ENCODE data around the gene GLA. TPM values are rescaled to one million over a fixed set of nuclear protein-coding genes. Genes with fewer than 3 reads are reported as not detected.

The GLA gene
- total and polyA plus RNA-seq, 4 donors = 9.5 to 16.3 (median 13.2) TPM

DNA sequence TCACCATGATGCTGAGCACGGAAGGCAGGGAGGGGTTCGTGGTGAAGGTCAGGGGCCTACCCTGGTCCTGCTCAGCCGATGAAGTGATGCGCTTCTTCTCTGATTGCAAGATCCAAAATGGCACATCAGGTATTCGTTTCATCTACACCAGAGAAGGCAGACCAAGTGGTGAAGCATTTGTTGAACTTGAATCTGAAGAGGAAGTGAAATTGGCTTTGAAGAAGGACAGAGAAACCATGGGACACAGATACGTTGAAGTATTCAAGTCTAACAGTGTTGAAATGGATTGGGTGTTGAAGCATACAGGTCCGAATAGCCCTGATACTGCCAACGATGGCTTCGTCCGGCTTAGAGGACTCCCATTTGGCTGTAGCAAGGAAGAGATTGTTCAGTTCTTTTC lies 4.3 kb upstream of the GLA start:
- H3K36me3 ChIP-seq (ENCODE audit: control insufficient read depth in 4 of 4, insufficient read depth in 3 of 4, low read depth in 1 of 4, low read length in 3 of 4) = peaks cover 2 to 11% (median 7%) of the 10 kb centered on the region in 4 donors
- no peak overlapping the region for H3K27ac ChIP-seq (ENCODE audit: low read depth in 1 of 2, low read length in 2 of 2)
- H3K9me3 ChIP-seq (ENCODE audit: control insufficient read depth in 4 of 4, low read length in 3 of 4) = no peaks in the 10 kb centered on the region
- DNase-seq (ENCODE audit: low spot score) = no peak
- H3K4me3 ChIP-seq (ENCODE audit: low read depth in 1 of 3, low read length in 3 of 3) = no peak overlapping the region
- H3K27me3 ChIP-seq (ENCODE audit: control insufficient read depth in 4 of 4, insufficient read depth in 4 of 4, low read length in 3 of 4) = no peaks in the 10 kb centered on the region
- WGBS = 84% methylated on average over 10 of the region's 10 CpGs
- peaks cover 1 to 20% (median 8%) of the 10 kb centered on the region in 4 donors for H3K4me1 ChIP-seq (ENCODE audit: control insufficient read depth in 4 of 4, insufficient read depth in 4 of 4, low read length in 3 of 4)
- H3K9ac ChIP-seq (ENCODE audit: low read depth in 1 of 2, low read length in 2 of 2) = no peak overlapping the region
- TF ChIP-seq SP1 (IDR thresholded peaks at IDR 0.05) = no peak

- no peaks in the 10 kb centered on the region for H3K27me3 ChIP-seq (ENCODE audit: control insufficient read depth in 4 of 4, insufficient read depth in 4 of 4, low read length in 3 of 4)
- no peak overlapping the region for H3K27ac ChIP-seq (ENCODE audit: low read depth in 1 of 2, low read length in 2 of 2)
- DNase-seq (ENCODE audit: low spot score) = no peak
- 61% methylated on average over 7 of the region's 7 CpGs for WGBS
- peaks cover 1 to 21% (median 9%) of the 10 kb centered on the region in 4 donors for H3K4me1 ChIP-seq (ENCODE audit: control insufficient read depth in 4 of 4, insufficient read depth in 4 of 4, low read length in 3 of 4)
- no peak overlapping the region for H3K9ac ChIP-seq (ENCODE audit: low read depth in 1 of 2, low read length in 2 of 2)
- H3K4me3 ChIP-seq (ENCODE audit: low read depth in 1 of 3, low read length in 3 of 3) = no peak overlapping the region
- TF ChIP-seq SP1 (IDR thresholded peaks at IDR 0.05) (no peak), FOXA2 (IDR thresholded peaks at IDR 0.05) (no peak), MAX (IDR thresholded peaks at IDR 0.05) (no peak), EGR1 (IDR thresholded peaks at IDR 0.05; ENCODE audit: low read depth in 2 of 2) (no peak), GABPA (IDR thresholded peaks at IDR 0.05 in 1 of 2, conservative IDR thresholded peaks at IDR 0.05 in 1 of 2) (no peak), NR2F2 (IDR thresholded peaks at IDR 0.05) (no peak)
- TF ChIP-seq, protein P1, sequence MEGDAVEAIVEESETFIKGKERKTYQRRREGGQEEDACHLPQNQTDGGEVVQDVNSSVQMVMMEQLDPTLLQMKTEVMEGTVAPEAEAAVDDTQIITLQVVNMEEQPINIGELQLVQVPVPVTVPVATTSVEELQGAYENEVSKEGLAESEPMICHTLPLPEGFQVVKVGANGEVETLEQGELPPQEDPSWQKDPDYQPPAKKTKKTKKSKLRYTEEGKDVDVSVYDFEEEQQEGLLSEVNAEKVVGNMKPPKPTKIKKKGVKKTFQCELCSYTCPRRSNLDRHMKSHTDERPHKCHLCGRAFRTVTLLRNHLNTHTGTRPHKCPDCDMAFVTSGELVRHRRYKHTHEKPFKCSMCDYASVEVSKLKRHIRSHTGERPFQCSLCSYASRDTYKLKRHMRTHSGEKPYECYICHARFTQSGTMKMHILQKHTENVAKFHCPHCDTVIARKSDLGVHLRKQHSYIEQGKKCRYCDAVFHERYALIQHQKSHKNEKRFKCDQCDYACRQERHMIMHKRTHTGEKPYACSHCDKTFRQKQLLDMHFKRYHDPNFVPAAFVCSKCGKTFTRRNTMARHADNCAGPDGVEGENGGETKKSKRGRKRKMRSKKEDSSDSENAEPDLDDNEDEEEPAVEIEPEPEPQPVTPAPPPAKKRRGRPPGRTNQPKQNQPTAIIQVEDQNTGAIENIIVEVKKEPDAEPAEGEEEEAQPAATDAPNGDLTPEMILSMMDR (IDR thresholded peaks at IDR 0.05; ENCODE audit: low read depth, low read length, missing input control) = no peak
- H3K9me3 ChIP-seq (ENCODE audit: control insufficient read depth in 4 of 4, low read length in 3 of 4) = no peaks in the 10 kb centered on the region
- peaks cover 2 to 11% (median 7%) of the 10 kb centered on the region in 4 donors for H3K36me3 ChIP-seq (ENCODE audit: control insufficient read depth in 4 of 4, insufficient read depth in 3 of 4, low read depth in 1 of 4, low read length in 3 of 4)
These were observed 2.7 kb upstream of the GLA start for GRCh38 chrX:101410461-101410860.

- H3K27ac ChIP-seq (ENCODE audit: low read depth in 1 of 2, low read length in 2 of 2) = peak overlapping the region; percentile 95 to 96
- WGBS = 3% methylated on average over 6 of the region's 6 CpGs
- no peak for DNase-seq (ENCODE audit: low spot score)
- no peaks in the 10 kb centered on the region for H3K27me3 ChIP-seq (ENCODE audit: control insufficient read depth in 4 of 4, insufficient read depth in 4 of 4, low read length in 3 of 4)
- peak overlapping the region; percentile 84 to 92 for H3K9ac ChIP-seq (ENCODE audit: low read depth in 1 of 2, low read length in 2 of 2)
- peak overlapping the region; percentile 69 to 83 (median 73) for H3K4me3 ChIP-seq (ENCODE audit: low read depth in 1 of 3, low read length in 3 of 3)
- peaks cover 1 to 21% (median 9%) of the 10 kb centered on the region in 4 donors for H3K4me1 ChIP-seq (ENCODE audit: control insufficient read depth in 4 of 4, insufficient read depth in 4 of 4, low read length in 3 of 4)
- H3K9me3 ChIP-seq (ENCODE audit: control insufficient read depth in 4 of 4, low read length in 3 of 4) = no peaks in the 10 kb centered on the region
- H3K36me3 ChIP-seq (ENCODE audit: control insufficient read depth in 4 of 4, insufficient read depth in 3 of 4, low read depth in 1 of 4, low read length in 3 of 4) = peaks cover 2 to 11% (median 7%) of the 10 kb centered on the region in 4 donors
- TF ChIP-seq, protein P2, sequence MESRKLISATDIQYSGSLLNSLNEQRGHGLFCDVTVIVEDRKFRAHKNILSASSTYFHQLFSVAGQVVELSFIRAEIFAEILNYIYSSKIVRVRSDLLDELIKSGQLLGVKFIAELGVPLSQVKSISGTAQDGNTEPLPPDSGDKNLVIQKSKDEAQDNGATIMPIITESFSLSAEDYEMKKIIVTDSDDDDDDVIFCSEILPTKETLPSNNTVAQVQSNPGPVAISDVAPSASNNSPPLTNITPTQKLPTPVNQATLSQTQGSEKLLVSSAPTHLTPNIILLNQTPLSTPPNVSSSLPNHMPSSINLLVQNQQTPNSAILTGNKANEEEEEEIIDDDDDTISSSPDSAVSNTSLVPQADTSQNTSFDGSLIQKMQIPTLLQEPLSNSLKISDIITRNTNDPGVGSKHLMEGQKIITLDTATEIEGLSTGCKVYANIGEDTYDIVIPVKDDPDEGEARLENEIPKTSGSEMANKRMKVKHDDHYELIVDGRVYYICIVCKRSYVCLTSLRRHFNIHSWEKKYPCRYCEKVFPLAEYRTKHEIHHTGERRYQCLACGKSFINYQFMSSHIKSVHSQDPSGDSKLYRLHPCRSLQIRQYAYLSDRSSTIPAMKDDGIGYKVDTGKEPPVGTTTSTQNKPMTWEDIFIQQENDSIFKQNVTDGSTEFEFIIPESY (IDR thresholded peaks at IDR 0.05) = no peak
- TF ChIP-seq RXRA (IDR thresholded peaks at IDR 0.05) = no peak
- no peak for TF ChIP-seq MAX (IDR thresholded peaks at IDR 0.05)
- no peak for TF ChIP-seq HNF4G (IDR thresholded peaks at IDR 0.05)
- TF ChIP-seq ATF3 (IDR thresholded peaks at IDR 0.05) = no peak
- no peak for TF ChIP-seq RAD21 (IDR thresholded peaks at IDR 0.05)
- no peak for TF ChIP-seq NR2F2 (IDR thresholded peaks at IDR 0.05)
- no peak for TF ChIP-seq FOXA1 (IDR thresholded peaks at IDR 0.05)
- TF ChIP-seq HNF4A (conservative IDR thresholded peaks at IDR 0.05) = peak in 1 of 2 donors; percentile 18
These were observed 1.3 kb upstream of the GLA start for GRCh38 chrX:101409043-101409442.

Measured in liver (tissue), 9 donors.